ENCODE measurements around the gene TRAPPC10.

Gene TRAPPC10

DNA sequence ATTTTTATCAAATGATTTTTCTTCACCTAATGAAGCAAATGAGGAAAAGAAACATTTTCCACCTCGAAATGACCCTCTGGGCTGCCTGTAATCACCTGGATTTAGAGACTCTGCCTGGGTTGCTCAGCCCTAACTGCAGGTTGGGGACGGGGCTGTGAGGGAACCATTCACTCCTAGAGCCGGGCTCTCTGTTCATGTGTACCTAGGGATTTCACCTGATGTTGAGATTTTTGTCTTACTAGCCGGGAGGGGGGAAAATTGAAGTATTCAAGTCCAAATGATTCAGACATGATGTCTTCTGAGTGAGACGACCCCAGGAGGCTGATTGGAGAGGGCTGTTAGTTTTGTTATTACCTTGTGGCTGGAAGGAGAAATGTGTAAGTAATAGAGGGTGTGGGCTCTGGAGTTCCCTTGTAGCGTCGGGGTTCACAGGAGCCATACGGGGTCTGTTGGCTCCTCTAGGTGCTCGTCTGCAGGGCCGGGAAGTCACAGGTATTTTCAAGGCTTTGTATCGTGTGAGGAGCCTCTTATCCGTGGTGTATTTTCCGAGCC is 52.8 kb downstream of the TRAPPC10 start:
- no peak for DNase-seq (ENCODE audit: low read depth in 2 of 2)

DNA sequence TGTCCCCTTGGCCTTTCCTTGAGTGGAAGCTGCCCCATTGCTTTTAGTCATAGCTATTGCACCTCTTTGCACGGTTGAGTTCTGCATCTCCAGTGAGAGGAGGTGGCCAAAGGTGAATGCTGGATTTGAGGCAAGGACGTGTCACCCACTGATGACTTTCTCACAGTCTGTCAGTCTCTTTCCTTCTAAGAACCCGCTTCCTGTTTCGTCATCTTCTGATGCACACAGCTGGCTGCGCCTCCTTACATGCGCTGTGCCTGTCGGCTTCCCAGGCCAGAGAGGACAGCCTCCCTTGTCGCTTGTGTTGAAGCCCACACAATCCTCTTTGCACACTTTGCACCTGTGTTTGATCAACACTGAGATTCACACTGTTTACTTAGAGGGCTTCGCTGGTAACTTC is 53.3 kb downstream of the TRAPPC10 start:
- DNase-seq (ENCODE audit: low read depth in 2 of 2), result peak; percentile 69 to 75

- no peak for DNase-seq (ENCODE audit: low read depth in 2 of 2)
Measured at GRCh38 chr21:44066116-44066515, 54.0 kb downstream of the TRAPPC10 start.

GRCh38 chr21:44067011-44067839 is 55.1 kb downstream of the TRAPPC10 start:
- no peak for DNase-seq (ENCODE audit: low read depth in 2 of 2)

DNA sequence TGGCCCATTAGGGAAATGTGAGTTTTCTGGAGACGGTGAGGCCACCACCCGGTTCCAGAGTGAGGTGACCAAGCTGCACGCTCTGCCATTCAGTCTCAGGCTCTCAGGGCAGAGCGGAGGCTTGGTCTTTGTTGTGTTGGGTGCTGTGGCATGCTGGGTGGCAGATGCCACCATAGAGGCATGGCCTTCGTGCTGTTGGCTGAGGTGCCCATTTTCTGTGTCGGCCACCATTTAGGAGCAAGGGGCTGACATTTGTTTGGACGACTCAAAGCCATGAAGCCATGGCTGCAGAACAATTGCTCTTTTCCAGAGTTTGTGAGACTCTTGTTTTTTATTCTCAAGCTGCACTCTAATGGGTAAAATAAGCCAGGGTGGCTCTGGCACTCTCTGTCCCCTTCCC is 58.3 kb downstream of the TRAPPC10 start:
- no peak for DNase-seq (ENCODE audit: low read depth in 2 of 2)

DNA sequence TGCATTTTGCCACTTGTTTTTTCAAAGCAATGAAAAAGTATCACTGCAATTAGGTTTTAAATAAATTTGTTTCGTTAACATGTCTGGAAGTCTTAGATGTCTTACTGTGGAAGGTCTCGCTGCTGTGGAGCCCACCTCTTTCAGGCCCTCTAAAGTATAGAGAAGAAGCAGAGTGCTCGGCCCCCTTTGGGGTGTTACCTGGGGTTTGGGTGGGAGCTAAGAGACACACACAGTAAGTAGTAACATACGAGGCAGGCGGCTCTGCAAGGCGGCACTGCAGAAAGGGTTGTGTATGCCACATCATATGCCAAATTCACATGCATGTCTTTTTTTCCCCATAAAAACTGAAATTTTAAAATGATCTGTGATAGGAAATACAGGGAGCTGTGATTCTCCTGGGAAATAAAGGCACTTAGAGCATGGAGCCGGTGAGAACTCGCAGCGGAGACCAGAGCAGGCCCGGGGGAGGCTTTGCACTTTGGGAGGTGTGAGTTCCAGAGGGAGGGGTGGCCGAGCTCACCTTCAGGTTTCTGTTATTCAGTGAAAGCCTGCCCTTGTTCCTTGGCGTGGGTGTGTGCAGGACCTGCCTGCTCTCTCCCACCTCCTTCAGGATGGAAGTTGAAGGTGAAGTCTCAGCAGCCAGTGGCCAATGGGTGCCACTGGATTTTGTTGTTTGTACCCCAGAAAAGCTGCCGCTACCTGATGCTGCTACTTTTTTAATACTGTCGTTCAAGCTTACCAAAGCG is 59.4 kb downstream of the TRAPPC10 start:
- DNase-seq (ENCODE audit: low read depth in 2 of 2), result no peak

GRCh38 chr21:44072111-44072510 is 60.0 kb downstream of the TRAPPC10 start:
- DNase-seq (ENCODE audit: low read depth in 2 of 2), result no peak

DNA sequence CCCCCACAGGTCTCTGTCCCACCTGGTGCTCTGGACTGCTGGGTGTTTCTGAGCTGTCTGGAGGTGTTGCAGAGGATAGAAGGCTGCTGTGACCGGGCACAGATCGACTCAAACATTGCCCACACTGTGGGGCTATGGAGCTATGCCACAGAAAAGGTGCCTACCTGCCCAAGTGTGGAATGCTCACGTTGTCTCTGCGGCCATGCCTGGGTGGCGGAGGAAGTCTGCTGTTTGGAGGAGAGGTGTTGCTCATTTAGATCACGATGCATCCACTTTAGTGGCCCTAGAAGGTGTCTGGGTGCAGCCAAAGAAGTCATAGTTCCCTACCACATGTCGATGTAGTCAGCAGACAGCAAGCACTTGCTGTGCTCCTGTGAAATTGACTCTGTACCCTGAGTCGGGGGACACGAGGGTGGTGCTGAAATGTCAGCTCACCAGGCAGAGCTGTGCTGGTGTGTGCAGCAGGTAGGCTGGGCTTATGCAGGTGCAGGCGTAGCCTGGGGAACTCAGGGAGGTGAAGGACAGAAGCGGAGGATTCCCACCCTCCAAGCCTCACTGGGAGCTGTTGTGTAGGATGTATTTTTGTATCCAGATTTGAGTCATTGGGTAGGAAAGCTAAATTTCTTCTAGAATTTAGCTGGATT is 62.3 kb downstream of the TRAPPC10 start:
- no peak for DNase-seq (ENCODE audit: low read depth in 2 of 2)

DNA sequence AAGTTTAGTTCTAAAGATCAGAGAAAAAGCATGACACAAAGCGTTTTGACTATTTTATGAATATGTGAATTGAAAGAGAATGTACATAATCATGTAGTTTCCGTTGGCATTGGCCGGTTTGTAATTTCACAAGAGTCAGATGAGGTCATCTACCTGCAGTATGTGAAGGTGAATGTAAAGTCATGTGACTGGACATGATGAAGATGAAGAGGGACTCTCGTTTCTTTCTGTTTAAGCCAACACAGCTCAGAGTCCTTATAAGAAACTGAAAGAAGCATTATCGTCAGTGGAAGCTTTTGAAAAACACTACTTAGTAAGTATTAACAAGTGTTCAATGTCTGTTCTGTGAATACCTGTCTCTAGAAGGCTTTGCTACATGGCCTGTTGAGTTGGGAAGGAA is 64.2 kb downstream of the TRAPPC10 start:
- DNase-seq (ENCODE audit: low read depth in 2 of 2), result no peak

- no peak for DNase-seq (ENCODE audit: low read depth in 2 of 2)
Measured at GRCh38 chr21:44078411-44078981, 66.4 kb downstream of the TRAPPC10 start.

- DNase-seq (ENCODE audit: low read depth in 2 of 2), result no peak
Measured at GRCh38 chr21:44079446-44079845, 67.3 kb downstream of the TRAPPC10 start.

DNA sequence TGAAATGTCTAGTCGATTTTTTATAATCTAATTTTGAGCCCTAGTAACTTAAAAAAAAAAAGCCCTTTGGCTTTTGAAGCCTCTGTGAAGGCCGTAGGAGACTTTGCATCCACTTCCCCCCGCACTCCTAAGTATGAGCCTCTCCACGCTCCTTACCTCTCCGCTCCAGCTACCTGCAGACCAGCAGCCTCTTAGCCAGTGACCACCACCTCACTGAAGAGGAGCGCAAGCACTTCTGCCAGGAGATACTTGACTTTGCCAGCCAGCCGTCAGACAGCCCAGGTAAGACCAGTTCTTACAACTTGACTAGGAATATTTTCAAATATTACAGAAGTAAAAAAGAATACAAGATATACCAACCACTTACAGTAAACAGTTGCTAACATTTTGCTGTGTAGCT is 67.7 kb downstream of the TRAPPC10 start:
- no peak for DNase-seq (ENCODE audit: low read depth in 2 of 2)

DNA sequence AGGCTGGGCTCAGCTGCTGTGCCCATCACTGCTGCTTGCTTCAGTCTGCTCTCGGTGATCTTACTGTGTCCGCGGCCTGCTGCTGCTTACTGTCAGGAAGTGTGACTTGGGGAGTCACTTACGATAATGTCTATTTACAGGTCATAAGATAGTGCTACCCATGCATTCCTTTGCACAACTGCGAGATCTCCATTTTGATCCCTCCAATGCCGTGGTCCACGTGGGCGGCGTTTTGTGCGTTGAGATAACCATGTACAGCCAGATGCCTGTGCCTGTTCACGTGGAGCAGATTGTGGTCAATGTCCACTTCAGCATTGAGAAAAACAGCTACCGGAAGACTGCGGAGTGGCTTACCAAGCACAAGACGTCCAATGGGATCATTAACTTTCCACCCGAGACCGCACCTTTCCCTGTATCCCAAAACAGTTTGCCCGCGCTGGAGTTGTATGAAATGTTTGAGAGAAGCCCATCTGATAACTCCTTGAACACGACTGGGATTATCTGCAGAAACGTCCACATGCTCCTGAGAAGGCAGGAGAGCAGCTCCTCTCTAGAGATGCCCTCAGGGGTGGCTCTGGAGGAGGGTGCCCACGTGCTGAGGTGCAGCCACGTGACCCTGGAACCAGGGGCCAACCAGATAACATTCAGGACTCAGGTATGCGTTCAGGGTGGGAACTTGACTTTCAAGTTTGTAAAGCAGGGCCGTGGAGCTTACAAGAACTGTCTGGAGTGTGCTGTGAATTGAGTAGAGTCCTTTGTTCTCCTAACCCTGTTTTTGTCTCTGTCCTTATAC is 70.7 kb downstream of the TRAPPC10 start:
- DNase-seq (ENCODE audit: low read depth in 2 of 2), result no peak

- DNase-seq (ENCODE audit: low read depth in 2 of 2), result peak; percentile 46 to 49
Measured at GRCh38 chr21:44083631-44084291, 71.7 kb downstream of the TRAPPC10 start.

DNA sequence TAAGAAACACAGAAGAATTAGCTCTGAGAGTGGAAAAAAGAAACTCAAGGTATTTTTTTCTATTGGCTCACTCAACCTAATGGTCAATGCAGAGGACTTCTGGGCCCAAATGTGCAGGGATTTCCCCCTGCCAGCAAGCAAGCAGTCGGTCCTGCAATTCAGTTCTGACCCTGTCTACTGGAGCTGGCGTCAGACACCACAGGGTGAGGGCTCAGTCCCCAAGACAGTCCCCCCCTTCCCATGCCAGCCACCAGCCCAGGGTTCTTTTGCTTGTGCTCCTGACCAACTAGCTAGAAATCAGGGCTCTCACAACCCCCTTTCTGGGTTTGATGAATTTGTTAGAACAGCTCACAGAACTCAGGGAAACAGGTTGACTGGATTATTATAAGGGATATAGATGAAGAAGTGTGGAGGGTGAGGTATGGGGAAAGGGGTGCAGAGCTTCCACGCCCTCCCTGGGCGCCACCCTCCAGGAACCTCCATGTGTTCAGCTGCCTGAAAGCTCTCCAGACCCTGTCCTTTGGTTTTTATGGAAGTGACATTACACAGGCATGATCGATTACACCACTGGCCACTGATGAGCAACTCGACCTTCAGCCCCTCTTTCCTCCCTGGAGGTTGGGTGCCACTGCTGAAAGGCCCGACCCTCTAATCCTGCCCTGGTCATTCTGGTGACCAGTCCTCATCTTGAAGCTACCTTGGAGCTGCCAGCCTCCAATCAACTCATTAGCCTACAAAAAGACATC is 72.6 kb downstream of the TRAPPC10 start:
- DNase-seq (ENCODE audit: low read depth in 2 of 2), result no peak

DNA sequence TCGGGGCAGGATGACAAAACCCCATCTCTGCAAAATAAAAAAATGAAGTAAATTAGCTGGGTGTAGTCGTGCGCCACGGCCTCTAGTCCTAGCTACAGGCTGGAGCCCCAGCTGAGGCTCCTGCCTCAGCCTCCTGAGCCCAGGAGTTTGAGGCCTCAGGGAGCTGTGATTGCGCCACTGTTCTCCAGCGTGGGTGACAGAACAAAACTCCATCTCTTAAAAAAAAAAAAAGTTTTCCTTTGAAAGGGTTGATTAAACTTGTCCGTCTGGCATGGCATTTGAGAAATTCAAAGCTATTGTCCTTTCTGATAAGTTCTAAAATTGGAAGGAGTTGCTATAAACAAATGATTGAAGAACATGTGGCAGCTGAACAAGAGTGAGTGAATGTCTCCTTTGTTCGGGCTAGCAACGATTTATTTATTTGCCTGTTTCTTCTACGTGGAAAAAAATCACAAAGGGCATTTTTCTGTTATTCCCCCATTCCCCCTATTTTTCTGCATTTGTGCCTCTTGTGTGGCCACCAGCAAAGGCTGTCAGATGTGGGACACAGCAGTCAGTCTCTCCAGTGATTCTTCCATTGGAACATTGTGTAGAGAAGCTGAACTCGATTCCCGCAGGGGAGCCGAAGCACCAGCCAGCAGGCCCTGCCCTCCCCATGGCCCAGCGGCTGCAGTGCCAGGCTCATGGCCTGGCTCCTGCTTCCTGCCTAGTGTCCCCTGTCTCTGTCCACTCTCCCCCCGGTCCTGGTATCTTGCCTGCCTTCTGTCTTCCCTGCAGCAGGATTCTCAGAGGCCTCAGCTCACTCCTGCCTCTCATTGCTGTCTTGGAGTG is 73.6 kb downstream of the TRAPPC10 start:
- no peak for DNase-seq (ENCODE audit: low read depth in 2 of 2)

DNA sequence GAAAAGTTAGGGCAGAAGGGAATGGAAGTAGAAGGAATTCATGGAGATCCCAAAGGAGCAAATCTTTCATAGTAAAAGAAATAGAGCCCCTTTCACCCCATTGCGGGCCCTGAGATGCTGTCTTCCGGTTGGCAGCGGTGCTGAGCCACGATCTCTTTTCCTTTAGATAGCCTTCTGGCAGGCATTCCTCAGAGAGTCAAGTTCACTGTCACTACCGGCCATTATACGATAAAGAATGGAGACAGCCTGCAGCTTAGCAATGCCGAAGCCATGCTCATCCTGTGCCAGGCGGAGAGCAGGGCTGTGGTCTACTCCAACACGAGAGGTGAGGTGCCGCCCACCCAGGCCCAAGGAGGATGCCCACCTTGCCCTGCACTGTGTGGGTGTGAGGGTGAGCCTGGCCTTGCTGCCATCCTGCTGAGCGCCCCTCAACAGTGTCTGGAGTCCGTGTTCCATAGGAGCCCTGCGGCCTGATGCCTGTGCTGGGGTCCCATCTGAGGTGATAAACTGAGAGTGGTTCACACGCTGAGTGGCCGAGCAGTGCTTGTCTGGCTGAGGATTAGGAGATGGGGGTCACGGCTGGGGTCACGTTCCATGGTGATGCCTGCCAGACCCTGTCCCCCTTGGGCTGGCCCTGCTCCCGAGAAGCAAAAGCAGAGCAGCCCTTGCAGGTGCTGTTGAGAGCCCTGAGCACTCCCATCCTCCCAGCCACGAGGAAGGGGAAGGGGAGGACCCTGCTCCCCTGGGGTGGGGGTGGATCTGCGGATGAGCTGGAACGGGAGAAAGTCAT is 74.7 kb downstream of the TRAPPC10 start:
- DNase-seq (ENCODE audit: low read depth in 2 of 2), result no peak
